Kidney (tissue), 14 donors: ENCODE data around the gene MLLT1. TPM values are rescaled to one million over a fixed set of nuclear protein-coding genes. Genes with fewer than 3 reads are reported as not detected.

Experiments used
- DNase-seq, 5 donors: peaks; one replicate each; pipeline ENCODE4 v3.0.0-alpha.2; 2013 to 2020
- FAIRE-seq: peaks from 2 replicates; lab custom pipeline; 2012; peaks lifted over from hg19 to GRCh38; lab: Jason Lieb, UNC
- H3K27ac ChIP-seq, 2 donors: one replicate each; pipeline ENCODE4 v1.7.0; 2013; ENCODE audit warnings: low read depth in 2 of 2, low read length in 2 of 2, inconsistent platforms in 1 of 2
- H3K27me3 ChIP-seq: one replicate; pipeline ENCODE4 v1.7.1; 2013; ENCODE audit warnings: low read length, inconsistent platforms; ENCODE audit not compliant: control insufficient read depth, insufficient read depth
- H3K36me3 ChIP-seq, 3 donors: one replicate each; pipeline versions ENCODE4 v1.7.0 to v1.7.1; 2013; ENCODE audit warnings: low read length in 3 of 3, control low read depth in 1 of 3, inconsistent platforms in 1 of 3; ENCODE audit not compliant: insufficient read depth in 3 of 3, control insufficient read depth in 2 of 3
- H3K4me1 ChIP-seq, 3 donors: one replicate each; pipeline versions ENCODE4 v1.7.0 to v1.7.1; 2013; ENCODE audit warnings: low read length in 3 of 3, inconsistent platforms in 1 of 3, low read depth in 1 of 3; ENCODE audit not compliant: control insufficient read depth in 2 of 3, insufficient read depth in 2 of 3
- H3K4me3 ChIP-seq, 3 donors: one replicate each; pipeline versions ENCODE4 v1.7.0 to v1.8.1; 2013; ENCODE audit warnings: low read length in 3 of 3, control low read depth in 1 of 3, inconsistent platforms in 1 of 3
- H3K9ac ChIP-seq, 3 donors: one replicate each; pipeline versions ENCODE4 v1.7.0 to v1.7.1; 2013; ENCODE audit warnings: low read length in 3 of 3, control low read depth in 1 of 3, inconsistent platforms in 1 of 3
- H3K9me3 ChIP-seq, 3 donors: one replicate each; pipeline versions ENCODE4 v1.7.0 to v1.7.1; 2013; ENCODE audit warnings: low read length in 3 of 3, control low read depth in 1 of 3, inconsistent platforms in 1 of 3; ENCODE audit not compliant: control insufficient read depth in 2 of 3, insufficient read depth in 1 of 3
- intact Hi-C: fragments of 100-400 bp; cut with DNase I; formaldehyde crosslinking; loops from one replicate; pipeline ENCODE4 v1.11.1; 2022
- polyA plus RNA-seq: library from polyadenylated mRNA; stranded (reverse); fragments of 350-450 nt; fragmentation: Illumina TruSeq; extraction: RNeasy Lipid Tissue Mini Kit (QIAGEN cat#74804); gene quantifications from one replicate; pipeline ENCODE4 v1.2.3, GENCODE V29; 2014; ENCODE audit warnings: low read depth, low replicate concordance; ENCODE audit not compliant: insufficient read depth
- total RNA-seq: library from RNA; stranded (reverse); fragmentation: NEBNext Ultra II Directional; extraction: Animal tissue kit (Norgen Biotek cat#: 25700); gene quantifications from one replicate; pipeline ENCODE4 v1.2.1, GENCODE V29; 2021
- TF ChIP-seq, protein P1 (sequence below): IDR thresholded peaks from 3 replicates; pipeline ENCODE4 v1.5.1; 2012; ENCODE audit warnings: mild to moderate bottlenecking, moderate library complexity, borderline replicate concordance; ENCODE audit not compliant: insufficient read depth; ENCODE audit errors: extremely low read depth
- donor health status: control.
- donor health status: control.
- donor health status: control.
- donor health status: control.
- donor health status: control.
- donor health status: DM: yes; HTN: yes; CAD: no.
- donor health status: Normal renal cell carcinoma (clear cell type).

MLLT1 gene
- total and polyA plus RNA-seq, 2 donors from 2014 or later = 32.0 to 53.2 TPM

DNA sequence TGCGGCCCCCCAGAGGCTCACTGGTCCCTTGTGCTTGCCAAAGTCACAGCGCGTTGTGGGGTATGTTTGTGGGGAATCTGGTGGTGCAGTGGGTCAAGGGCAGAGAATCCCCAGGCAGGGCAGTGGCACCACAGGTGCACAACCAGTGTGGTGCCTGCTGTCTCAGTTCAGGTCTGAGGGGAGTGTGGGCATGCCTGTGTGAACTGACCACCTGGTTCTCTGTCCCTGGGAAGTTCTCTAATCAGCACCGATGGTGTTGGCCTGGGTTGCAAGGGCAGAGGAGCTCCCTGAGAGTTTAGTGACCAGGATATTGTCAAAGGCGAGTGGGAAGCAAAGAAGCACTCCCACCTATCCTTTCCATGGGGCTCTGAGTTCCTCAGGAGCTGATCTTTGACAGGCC, 106.6 kb downstream of the MLLT1 start:
- no peak for FAIRE-seq
- TF ChIP-seq, protein P1, sequence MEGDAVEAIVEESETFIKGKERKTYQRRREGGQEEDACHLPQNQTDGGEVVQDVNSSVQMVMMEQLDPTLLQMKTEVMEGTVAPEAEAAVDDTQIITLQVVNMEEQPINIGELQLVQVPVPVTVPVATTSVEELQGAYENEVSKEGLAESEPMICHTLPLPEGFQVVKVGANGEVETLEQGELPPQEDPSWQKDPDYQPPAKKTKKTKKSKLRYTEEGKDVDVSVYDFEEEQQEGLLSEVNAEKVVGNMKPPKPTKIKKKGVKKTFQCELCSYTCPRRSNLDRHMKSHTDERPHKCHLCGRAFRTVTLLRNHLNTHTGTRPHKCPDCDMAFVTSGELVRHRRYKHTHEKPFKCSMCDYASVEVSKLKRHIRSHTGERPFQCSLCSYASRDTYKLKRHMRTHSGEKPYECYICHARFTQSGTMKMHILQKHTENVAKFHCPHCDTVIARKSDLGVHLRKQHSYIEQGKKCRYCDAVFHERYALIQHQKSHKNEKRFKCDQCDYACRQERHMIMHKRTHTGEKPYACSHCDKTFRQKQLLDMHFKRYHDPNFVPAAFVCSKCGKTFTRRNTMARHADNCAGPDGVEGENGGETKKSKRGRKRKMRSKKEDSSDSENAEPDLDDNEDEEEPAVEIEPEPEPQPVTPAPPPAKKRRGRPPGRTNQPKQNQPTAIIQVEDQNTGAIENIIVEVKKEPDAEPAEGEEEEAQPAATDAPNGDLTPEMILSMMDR = no peak

DNA sequence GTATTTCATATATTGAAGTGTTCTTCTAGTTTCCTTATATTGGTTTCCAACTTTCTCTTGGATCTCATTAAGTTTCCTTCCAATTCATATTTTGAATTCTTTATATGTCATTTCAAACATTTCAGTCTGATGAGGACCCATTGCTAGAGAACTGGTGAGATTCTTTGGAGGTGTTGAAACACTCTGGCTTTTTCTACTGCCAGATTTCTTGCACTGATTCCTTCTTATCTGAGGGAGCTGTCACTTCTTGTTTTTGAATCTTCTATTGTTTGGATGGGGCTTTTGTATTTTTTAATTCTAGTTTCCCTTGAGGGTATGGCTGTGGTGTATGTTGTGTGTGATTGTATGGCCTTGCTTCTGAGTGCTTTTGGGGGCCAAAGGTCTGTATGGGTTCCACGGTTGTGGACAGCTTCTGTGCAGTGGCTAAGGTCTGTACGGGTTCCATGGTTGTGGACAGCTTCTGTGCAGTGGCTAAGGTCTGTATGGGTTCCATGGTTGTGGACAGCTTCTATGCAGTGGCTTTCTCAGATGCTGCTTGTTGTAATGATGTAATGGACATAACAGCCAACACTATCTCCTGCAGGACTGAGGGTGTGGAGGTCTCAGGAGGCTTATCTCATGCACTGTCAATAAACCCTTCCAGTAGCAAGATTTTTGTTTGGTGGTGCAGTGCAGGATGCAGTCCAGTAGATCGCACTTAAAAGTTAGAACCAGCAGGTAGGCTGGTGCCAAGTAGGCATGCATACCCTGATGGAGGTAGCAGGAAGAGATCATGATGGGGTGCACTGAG, 107.5 kb downstream of the MLLT1 start:
- no peaks in the 10 kb centered on the region for H3K36me3 ChIP-seq
- no peaks in the 10 kb centered on the region for H3K4me1 ChIP-seq
- H3K4me3 ChIP-seq = no peak overlapping the region
- no peaks in the 10 kb centered on the region for H3K9me3 ChIP-seq
- no peaks in the 10 kb centered on the region for H3K27me3 ChIP-seq
- intact Hi-C loops = no loop called here
- TF ChIP-seq, protein P1 = no peak
- DNase-seq (no peak), FAIRE-seq (no peak)
- H3K27ac ChIP-seq = no peak overlapping the region
- no peak overlapping the region for H3K9ac ChIP-seq

More for the DNA sequence above, 106.6 kb downstream of the MLLT1 start:
- H3K9ac ChIP-seq = no peak overlapping the region
- no peaks in the 10 kb centered on the region for H3K9me3 ChIP-seq
- H3K36me3 ChIP-seq = no peaks in the 10 kb centered on the region
- no peak overlapping the region for H3K4me3 ChIP-seq
- H3K27ac ChIP-seq = no peak overlapping the region
- DNase-seq = no peak
- intact Hi-C loops = no loop called here
- no peaks in the 10 kb centered on the region for H3K27me3 ChIP-seq
- no peaks in the 10 kb centered on the region for H3K4me1 ChIP-seq

DNA sequence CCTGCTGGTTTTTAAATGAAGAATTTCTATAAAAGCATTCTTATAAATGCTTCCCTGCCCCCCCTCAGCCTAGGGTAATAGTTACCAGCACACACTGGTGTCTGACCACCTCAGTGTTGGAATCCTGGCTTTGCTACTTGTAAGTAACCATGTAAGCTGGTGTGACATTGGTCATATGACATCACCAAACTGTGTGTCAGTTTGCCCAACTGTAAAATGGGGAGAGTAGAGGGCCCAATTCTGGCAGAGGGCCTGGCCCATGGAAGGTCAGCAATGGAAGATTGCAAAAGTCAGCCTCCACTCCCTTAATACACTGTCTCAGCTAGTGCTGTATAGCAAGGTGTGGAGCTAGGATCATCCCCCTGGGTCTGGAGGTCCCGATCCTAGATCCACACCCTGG, 112.7 kb downstream of the MLLT1 start:
- no peak for DNase-seq
- no peaks in the 10 kb centered on the region for H3K36me3 ChIP-seq
- H3K9me3 ChIP-seq = no peaks in the 10 kb centered on the region
- no peak overlapping the region for H3K4me3 ChIP-seq
- no peaks in the 10 kb centered on the region for H3K4me1 ChIP-seq
- H3K27me3 ChIP-seq = no peaks in the 10 kb centered on the region
- TF ChIP-seq, protein P1 = no peak
- H3K27ac ChIP-seq = no peak overlapping the region
- intact Hi-C loops = no loop called here
- FAIRE-seq = no peak
- H3K9ac ChIP-seq = no peak overlapping the region
